IMR-90 (cell line): ENCODE measurements around the gene CYGB. TPM values are rescaled to one million over a fixed set of nuclear protein-coding genes. Genes with fewer than 3 reads are reported as not detected.
A peak's percentile ranks its signal among the peaks of the same experiment; 100 is the strongest.
"Not testable (repeated sequence)": the region's sequence is repeated elsewhere in the genome, so short reads cannot be mapped to it uniquely, and the experiment has no call there.

Source experiments
- ATAC-seq: fragments of 200-7000 bp; cut with Tn5 transposase; 2 replicates; pipeline ENCODE4 v1.9.1; 2020; ENCODE audit warnings: low read depth, mild to moderate bottlenecking, moderate library complexity
- BruUV-seq: library from RNA; stranded (reverse); fragments of 400-500 nt; replicated peaks from 2 replicates; lab custom pipeline; 2021; lab: Mats Ljungman, UMichigan
- CTCF ChIA-PET: fragments of 300-600 bp; formaldehyde crosslinking; extraction: SDS; loops from one replicate; lab custom pipeline; 2021; ENCODE audit warnings: antibody characterized with exemption; lab: Yijun Ruan, JAX
- POLR2A ChIA-PET: fragments of 300-600 bp; sonication (Branson Sonifier 250); formaldehyde crosslinking; loops from one replicate; lab custom pipeline; 2022; ENCODE audit warnings: antibody characterized with exemption; ENCODE audit not compliant: unreplicated experiment; lab: Charles Lee
- DNase-seq: peaks from one replicate; pipeline ENCODE4 v3.0.0; 2013
- H2AFZ ChIP-seq: replicated peaks from 2 replicates; pipeline ENCODE3; 2013; ENCODE audit warnings: low read length, mild to moderate bottlenecking; ENCODE audit not compliant: poor library complexity
- H2AK5ac ChIP-seq: 2 replicates; pipeline ENCODE4 v1.6.1; 2013; ENCODE audit warnings: low read depth, low read length, inconsistent platforms
- H2AK9ac ChIP-seq: replicated peaks from 2 replicates; pipeline ENCODE3; 2013; ENCODE audit warnings: mild to moderate bottlenecking, low read depth, low read length, moderate library complexity; ENCODE audit not compliant: poor library complexity
- H2BK120ac ChIP-seq: 2 replicates; pipeline ENCODE4 v1.6.1; 2013; ENCODE audit warnings: low read depth, low read length, inconsistent platforms
- H2BK15ac ChIP-seq: 3 replicates; pipeline ENCODE4 v1.6.1; 2013; ENCODE audit warnings: low read depth, low read length, inconsistent platforms
- H2BK20ac ChIP-seq: 2 replicates; pipeline ENCODE4 v1.6.1; 2013; ENCODE audit warnings: low read depth, mild to moderate bottlenecking, inconsistent platforms, low read length, moderate library complexity
- H2BK5ac ChIP-seq: 2 replicates; pipeline ENCODE4 v1.6.1; 2013; ENCODE audit warnings: mild to moderate bottlenecking, low read depth, low read length, inconsistent platforms; ENCODE audit not compliant: poor library complexity, severe bottlenecking
- H3K14ac ChIP-seq: replicated peaks from 2 replicates; pipeline ENCODE4 v1.6.1; 2013; ENCODE audit warnings: low read depth, low read length, inconsistent platforms
- H3K18ac ChIP-seq: 2 replicates; pipeline ENCODE4 v1.6.1; 2013; ENCODE audit warnings: low read depth, low read length, control low read depth
- H3K23ac ChIP-seq: 2 replicates; pipeline ENCODE4 v1.6.1; 2013; ENCODE audit warnings: low read depth, low read length, inconsistent platforms
- H3K27ac ChIP-seq: 2 replicates; pipeline ENCODE4 v1.5.1; 2013; ENCODE audit warnings: mild to moderate bottlenecking, control low read depth, low read length; ENCODE audit not compliant: insufficient read depth
- H3K27me3 ChIP-seq: 2 replicates; pipeline ENCODE4 v1.6.1; 2013; ENCODE audit warnings: low read length; ENCODE audit not compliant: control insufficient read depth, insufficient read depth
- H3K36me3 ChIP-seq: 2 replicates; pipeline ENCODE4 v1.6.1; 2013; ENCODE audit warnings: low read length, mixed read lengths; ENCODE audit not compliant: control insufficient read depth, insufficient read depth
- H3K4ac ChIP-seq: 2 replicates; pipeline ENCODE4 v1.6.1; 2013; ENCODE audit warnings: low read depth, low read length, inconsistent platforms
- H3K4me1 ChIP-seq: 2 replicates; pipeline ENCODE4 v1.6.1; 2013; ENCODE audit warnings: low read length, mixed read lengths; ENCODE audit not compliant: control insufficient read depth, insufficient read depth
- H3K4me2 ChIP-seq: 2 replicates; pipeline ENCODE4 v1.6.1; 2013; ENCODE audit warnings: low read depth, mild to moderate bottlenecking, control low read depth, low read length, moderate library complexity
- H3K4me3 ChIP-seq: 2 replicates; pipeline ENCODE4 v1.5.1; 2013; ENCODE audit warnings: low read depth, mild to moderate bottlenecking, control low read depth, low read length, moderate library complexity; ENCODE audit not compliant: insufficient read depth
- H3K56ac ChIP-seq: 2 replicates; pipeline ENCODE4 v1.6.1; 2013; ENCODE audit warnings: low read length, inconsistent platforms; ENCODE audit not compliant: insufficient read depth; ENCODE audit errors: extremely low read depth
- H3K79me1 ChIP-seq, 2 experiments: 2 replicates each; pipeline ENCODE4 v1.6.1; 2013; ENCODE audit warnings: low read length in 2 of 2, inconsistent platforms in 1 of 2, low read depth in 1 of 2
- H3K9ac ChIP-seq: 2 replicates; pipeline ENCODE4 v1.6.1; 2013; ENCODE audit warnings: low read depth, low read length, control low read depth
- H3K9me1 ChIP-seq: 2 replicates; pipeline ENCODE4 v1.6.1; 2013; ENCODE audit warnings: low read length, inconsistent platforms; ENCODE audit not compliant: insufficient read depth
- H3K9me3 ChIP-seq: 2 replicates; pipeline ENCODE4 v1.6.1; 2013; ENCODE audit warnings: low read length; ENCODE audit not compliant: control insufficient read depth, insufficient read depth
- H4K20me1 ChIP-seq: 2 replicates; pipeline ENCODE4 v1.6.1; 2013; ENCODE audit warnings: low read length, inconsistent platforms; ENCODE audit not compliant: insufficient read depth
- H4K5ac ChIP-seq: 2 replicates; pipeline ENCODE4 v1.6.1; 2013; ENCODE audit warnings: mild to moderate bottlenecking, low read depth, low read length, control low read depth
- H4K8ac ChIP-seq, 2 experiments: 2 replicates each; pipeline ENCODE4 v1.6.1; 2013; ENCODE audit warnings: low read depth in 2 of 2, low read length in 2 of 2, control low read depth in 1 of 2, inconsistent platforms in 1 of 2
- H4K91ac ChIP-seq: 2 replicates; pipeline ENCODE4 v1.6.1; 2013; ENCODE audit warnings: low read depth, low read length, inconsistent platforms; ENCODE audit not compliant: insufficient read depth
- WGBS, 2 experiments: methylation state at CpG; one replicate each; pipeline versions ENCODE4 v1.1.5 to v1.1.7; 2013; ENCODE audit warnings: missing lambda C conversion rate in 2 of 2; ENCODE audit not compliant: insufficient read length in 1 of 2; ENCODE audit errors: extremely low coverage in 2 of 2; 5-methylcytosine and 5-hydroxymethylcytosine counted together
- dilution Hi-C: fragments of 300-500 bp; cut with HindIII; formaldehyde crosslinking; loops from one replicate; pipeline ENCODE4 v1.14.3; 2018; ENCODE audit warnings: low sequenced_read_pairs; ENCODE audit not compliant: unreplicated experiment
- in situ Hi-C: fragments of 300-500 bp; cut with MboI; formaldehyde crosslinking; loops from 3 replicates; pipeline ENCODE4 v1.14.3; 2019; ENCODE audit warnings: low sequenced_read_pairs, inconsistent platforms, mixed read lengths
- intact Hi-C: fragments of 100-400 bp; cut with micrococcal nuclease; formaldehyde crosslinking; loops from 2 replicates; pipeline ENCODE4 v1.10.0; 2022
- polyA plus RNA-seq, 3 experiments: library from polyadenylated mRNA; depleted of rRNA; stranded (reverse); fragments of >200 nt; gene quantifications; 2 replicates each; pipeline ENCODE4 v1.2.3, GENCODE V29; 2012; ENCODE audit warnings: low replicate concordance in 1 of 3
- total RNA-seq: library from RNA; depleted of rRNA; stranded (reverse); fragments of >200 nt; gene quantifications from 2 replicates; pipeline ENCODE4 v1.2.3, GENCODE V29; 2012

CYGB gene
- total and polyA plus RNA-seq, 2 of the 4 experiments (the other 2 are of a cell fraction), result 1.3 to 2.9 TPM

DNA sequence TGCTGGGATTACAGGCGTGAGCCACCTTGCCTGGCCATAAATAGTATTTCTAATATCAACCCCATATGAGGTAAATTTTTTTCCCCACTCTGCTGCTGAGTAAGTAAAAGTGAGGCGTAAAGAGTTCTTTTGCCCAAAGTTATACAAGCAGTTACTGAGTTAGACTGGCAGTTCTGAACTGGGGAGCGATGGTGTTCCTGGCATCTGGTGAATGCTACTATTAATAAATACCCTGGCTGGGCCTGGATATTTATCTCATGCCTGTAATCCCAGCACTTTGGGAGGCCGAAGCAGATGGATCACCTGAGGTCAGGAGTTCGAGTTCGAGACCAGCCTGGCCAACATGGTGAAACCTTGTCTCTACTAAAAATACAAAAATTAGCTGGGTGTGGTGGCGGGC lies 22.0 kb upstream of the CYGB start:
- POLR2A ChIA-PET, result interaction anchor here (0.6 kb wide), 1 partner anchor 292 kb away, joined by 3 read pairs; no protein-coding TSS in a partner anchor

More for the DNA sequence above, 22.0 kb upstream of the CYGB start:
- H3K56ac ChIP-seq, H2AFZ ChIP-seq, H3K23ac ChIP-seq, H3K4me3 ChIP-seq, H2BK15ac ChIP-seq, H3K4ac ChIP-seq, H2BK20ac ChIP-seq, H3K14ac ChIP-seq, ATAC-seq, in situ Hi-C loops, H2AK9ac ChIP-seq, H3K27me3 ChIP-seq, H4K8ac ChIP-seq, dilution Hi-C loops, BruUV-seq, H2BK5ac ChIP-seq, H3K9me3 ChIP-seq, H4K91ac ChIP-seq, DNase-seq, H4K5ac ChIP-seq, H2BK120ac ChIP-seq, H3K9me1 ChIP-seq, H2AK5ac ChIP-seq, H3K18ac ChIP-seq, H3K27ac ChIP-seq: not testable (repeated sequence)
- intact Hi-C loops, result loop anchor here (2.0 to 5.0 kb wide), 2 partner anchors 113 to 151 kb away; partner anchors contain the start of gene MXRA7
- CTCF ChIA-PET, result interaction anchor here (1.1 to 4.6 kb wide), 2 partner anchors 65 to 154 kb away, joined by 3 to 19 read pairs; no protein-coding TSS in a partner anchor
- Histone ChIP-seq H3K4me2 (peak overlapping the region; percentile 64), H4K20me1 (peaks cover 51% of the 10 kb centered on the region), H3K4me1 (peaks cover 19% of the 10 kb centered on the region), H3K9ac (peak overlapping the region; percentile 9; the same call in 1 of the 2 replicates), H3K36me3 (peaks cover 17% of the 10 kb centered on the region), H3K79me1 (peaks cover 9 to 51% of the 10 kb centered on the region in 2 experiments)
- WGBS, 2 experiments, result 100% methylated on average over 1 of the region's 7 CpGs; no CpG with 5 or more reads in 1 of the 2 experiments
